Spleen (tissue), 7 donors: ENCODE measurements around the gene SMIM35.

Experiments used
- POLR2AphosphoS5 ChIP-seq, 3 donors: sonication (generic); formaldehyde crosslinking; IDR thresholded peaks; one replicate each; pipeline ENCODE4 v1.5.1; 2017; ENCODE audit warnings: antibody characterized with exemption in 3 of 3
- TF ChIP-seq, protein P1 (sequence below), 11 experiments: fragments of 200-600 bp in 7 of 11; fragments of 450-650 bp in 4 of 11; sonication (generic) in 4 of 11; IDR thresholded peaks in 8 of 11; conservative IDR thresholded peaks in 3 of 11; 1 replicate in 7 of 11; 2 replicates in 4 of 11; pipeline versions ENCODE4 v1.4.0 to v1.8.0; 2016 to 2021; ENCODE audit warnings: antibody characterized with exemption in 11 of 11, inconsistent platforms in 4 of 11, mild to moderate bottlenecking in 1 of 11
- donor health status: DM: no; HTN: no; CAD: no; lungs with moderate emphysema.
- donor health status: DM: no; HTN: no; CAD: no.
- donor health status: DM: no; HTN: no; CAD: no.

DNA sequence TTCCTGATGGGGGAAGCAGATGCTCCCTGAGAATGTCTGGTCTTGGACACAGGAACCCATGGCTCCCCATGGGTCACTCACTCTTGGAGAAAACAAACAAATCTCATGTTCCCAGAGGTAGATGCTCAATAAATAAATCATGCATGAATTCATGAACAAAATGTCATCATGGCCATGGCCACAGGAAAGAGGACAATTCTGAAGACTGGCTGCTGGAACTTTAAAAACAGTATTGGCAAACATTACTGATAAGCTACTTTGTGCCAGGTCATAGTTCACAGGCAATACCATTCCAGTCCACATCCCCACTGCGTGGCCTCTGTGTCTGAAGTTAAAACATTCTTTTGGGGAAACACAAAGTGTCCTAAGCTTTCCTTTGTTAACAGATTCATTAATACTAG is 9.2 kb upstream of the SMIM35 start:
- TF ChIP-seq, protein P1, sequence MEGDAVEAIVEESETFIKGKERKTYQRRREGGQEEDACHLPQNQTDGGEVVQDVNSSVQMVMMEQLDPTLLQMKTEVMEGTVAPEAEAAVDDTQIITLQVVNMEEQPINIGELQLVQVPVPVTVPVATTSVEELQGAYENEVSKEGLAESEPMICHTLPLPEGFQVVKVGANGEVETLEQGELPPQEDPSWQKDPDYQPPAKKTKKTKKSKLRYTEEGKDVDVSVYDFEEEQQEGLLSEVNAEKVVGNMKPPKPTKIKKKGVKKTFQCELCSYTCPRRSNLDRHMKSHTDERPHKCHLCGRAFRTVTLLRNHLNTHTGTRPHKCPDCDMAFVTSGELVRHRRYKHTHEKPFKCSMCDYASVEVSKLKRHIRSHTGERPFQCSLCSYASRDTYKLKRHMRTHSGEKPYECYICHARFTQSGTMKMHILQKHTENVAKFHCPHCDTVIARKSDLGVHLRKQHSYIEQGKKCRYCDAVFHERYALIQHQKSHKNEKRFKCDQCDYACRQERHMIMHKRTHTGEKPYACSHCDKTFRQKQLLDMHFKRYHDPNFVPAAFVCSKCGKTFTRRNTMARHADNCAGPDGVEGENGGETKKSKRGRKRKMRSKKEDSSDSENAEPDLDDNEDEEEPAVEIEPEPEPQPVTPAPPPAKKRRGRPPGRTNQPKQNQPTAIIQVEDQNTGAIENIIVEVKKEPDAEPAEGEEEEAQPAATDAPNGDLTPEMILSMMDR (IDR thresholded peaks at IDR 0.05 in 8 of 11, conservative IDR thresholded peaks at IDR 0.05 in 3 of 11), result no peak
- no peak for TF ChIP-seq POLR2AphosphoS5 (IDR thresholded peaks at IDR 0.05)
